AG04450 (cell line): ENCODE data around the gene TMEM116. TPM values are rescaled to one million over a fixed set of nuclear protein-coding genes. Genes with fewer than 3 reads are reported as not detected.

Experiments used
- CTCF ChIA-PET: fragments of 300-600, 350-600 bp; formaldehyde crosslinking; extraction: SDS; loops from one replicate; lab custom pipeline; 2022; ENCODE audit warnings: antibody characterized with exemption, inconsistent platforms; lab: Charles Lee
- POLR2A ChIA-PET: fragments of 350-600 bp; formaldehyde crosslinking; extraction: SDS; loops from one replicate; lab custom pipeline; 2021; ENCODE audit warnings: antibody characterized with exemption, inconsistent platforms; lab: Yijun Ruan, JAX
- DNase-seq: peaks from one replicate; pipeline ENCODE4 v3.0.0-alpha.2; 2011; ENCODE audit warnings: low read depth, low spot score
- H3K27ac ChIP-seq: one replicate; pipeline ENCODE4 v1.5.1; 2012; ENCODE audit warnings: low read depth, low read length, control low read depth
- H3K27me3 ChIP-seq: one replicate; pipeline ENCODE4 v1.6.0; 2012; ENCODE audit warnings: low read length; ENCODE audit not compliant: control insufficient read depth, insufficient read depth
- H3K4me3 ChIP-seq: 2 replicates; pipeline ENCODE4 v1.5.1; 2011; ENCODE audit warnings: mild to moderate bottlenecking, low read depth, low read length, control low read depth
- H3K9me3 ChIP-seq: 2 replicates; pipeline ENCODE4 v1.5.1; 2012; ENCODE audit warnings: low read length; ENCODE audit not compliant: control insufficient read depth, insufficient read depth
- CTCF ChIP-seq: IDR thresholded peaks from 2 replicates; pipeline ENCODE4 v1.5.1; 2011; ENCODE audit warnings: low read depth, low read length, control low read depth, inconsistent platforms
- polyA plus RNA-seq: library from polyadenylated mRNA; depleted of rRNA; stranded (reverse); fragments of >200 nt; gene quantifications from 2 replicates; pipeline ENCODE4 v1.2.3, GENCODE V29; 2011

Gene TMEM116
- polyA plus RNA-seq, 1 experiment: 11.1 TPM

- Histone ChIP-seq H3K27ac (no peak overlapping the region), H3K27me3 (no peaks in the 10 kb centered on the region), H3K4me3 (no peak overlapping the region), H3K9me3 (no peaks in the 10 kb centered on the region)
- TF ChIP-seq CTCF: no peak
- CTCF ChIA-PET: no interaction called here
- no peak for DNase-seq
- POLR2A ChIA-PET: no interaction called here
Measured at GRCh38 chr12:111927346-111927745, 85.6 kb downstream of the TMEM116 start.

DNA sequence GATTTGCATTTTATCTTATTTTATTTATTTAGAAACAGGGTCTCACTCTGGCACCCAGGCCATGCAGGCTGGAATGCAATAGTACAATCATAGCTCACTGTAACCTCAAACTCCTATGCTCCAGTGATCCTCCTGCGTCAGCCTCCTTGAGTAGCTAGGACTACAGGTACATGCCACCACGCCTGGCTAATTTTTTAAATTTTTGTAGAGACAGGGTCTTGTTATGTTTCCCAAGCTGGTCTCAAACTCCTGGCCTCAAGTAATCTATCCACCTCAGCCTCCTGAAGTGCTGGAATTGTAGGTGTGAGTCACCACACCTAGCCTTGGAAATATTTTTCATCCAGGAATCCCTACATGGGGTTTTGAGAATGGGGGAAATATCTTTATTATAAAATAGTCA is 86.3 kb downstream of the TMEM116 start:
- no peak for TF ChIP-seq CTCF
- no peak for DNase-seq
- no peak overlapping the region for H3K27ac ChIP-seq
- H3K4me3 ChIP-seq: no peak overlapping the region
- POLR2A ChIA-PET: no interaction called here
- H3K9me3 ChIP-seq: no peaks in the 10 kb centered on the region
- CTCF ChIA-PET: no interaction called here
- no peaks in the 10 kb centered on the region for H3K27me3 ChIP-seq

GRCh38 chr12:111925171-111925570 is 87.8 kb downstream of the TMEM116 start:
- Histone ChIP-seq H3K4me3 (no peak overlapping the region), H3K9me3 (no peaks in the 10 kb centered on the region), H3K27me3 (no peaks in the 10 kb centered on the region), H3K27ac (no peak overlapping the region)
- CTCF ChIA-PET: interaction anchor here (1.0 kb wide), 1 partner anchor 20 kb away, joined by 3 read pairs; no protein-coding TSS in a partner anchor
- POLR2A ChIA-PET: interaction anchor here (0.6 kb wide), 1 partner anchor 11 kb away, joined by 6 read pairs; no protein-coding TSS in a partner anchor
- no peak for DNase-seq
- no peak for TF ChIP-seq CTCF

GRCh38 chr12:111907740-111908139 is 105.2 kb downstream of the TMEM116 start:
- H3K27me3 ChIP-seq: no peaks in the 10 kb centered on the region
- CTCF ChIA-PET: no interaction called here
- peaks cover 4% of the 10 kb centered on the region; the same call in 1 of the 2 replicates for H3K9me3 ChIP-seq
- H3K4me3 ChIP-seq: no peak overlapping the region
- no peak for DNase-seq
- no peak overlapping the region for H3K27ac ChIP-seq
- no peak for TF ChIP-seq CTCF
- POLR2A ChIA-PET: no interaction called here

DNA sequence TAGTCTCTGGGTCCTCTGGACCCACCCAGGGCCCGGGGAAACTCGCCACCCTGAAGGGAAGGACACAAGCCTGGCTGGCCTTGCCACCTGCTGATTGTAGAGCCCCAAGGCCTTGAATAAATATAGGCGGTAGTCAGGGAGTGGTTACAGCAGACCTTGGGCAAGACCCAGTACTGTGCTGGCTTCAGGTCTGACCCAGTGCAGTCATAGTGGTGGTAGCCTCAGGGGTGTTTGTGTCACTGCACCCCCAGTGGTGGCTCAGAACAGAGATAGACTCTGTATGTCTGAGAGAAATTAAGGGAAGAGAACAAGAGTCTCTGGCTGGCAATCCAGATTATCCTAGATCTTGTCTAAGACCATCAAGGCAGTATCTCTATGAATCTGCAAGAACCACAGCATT is 107.5 kb downstream of the TMEM116 start:
- ChIA-PET CTCF (no interaction called here), POLR2A (no interaction called here)
- H3K4me3 ChIP-seq: no peak overlapping the region
- no peaks in the 10 kb centered on the region for H3K27me3 ChIP-seq
- TF ChIP-seq CTCF: no peak
- peaks cover 4% of the 10 kb centered on the region; the same call in 1 of the 2 replicates for H3K9me3 ChIP-seq
- DNase-seq: no peak
- H3K27ac ChIP-seq: no peak overlapping the region
